ENCODE data around the gene RTTN.

The RTTN gene

DNA sequence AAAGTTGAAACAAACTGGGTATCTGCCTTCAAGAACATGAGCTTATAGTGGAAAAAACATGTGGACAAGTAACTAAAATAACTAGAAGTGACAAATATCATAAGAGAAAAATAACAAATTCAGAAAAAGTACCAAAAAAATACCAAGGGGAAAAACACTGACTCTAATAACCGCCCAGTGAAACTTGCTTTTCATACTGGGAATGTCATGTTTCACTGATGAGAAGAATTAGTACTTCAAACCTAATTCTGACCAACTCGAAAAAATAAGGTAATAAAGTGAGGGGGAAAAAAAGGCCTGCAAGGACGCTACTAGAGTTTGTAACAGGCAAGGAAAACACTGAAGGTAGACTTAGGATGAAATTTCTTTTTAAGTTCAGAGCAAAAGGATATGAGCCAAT, 83.6 kb downstream of the RTTN start:
- Histone ChIP-seq H3K4me3 (ENCODE audit: low read length, poor library complexity, severe bottlenecking) (no peak overlapping the region), H3K4me1 (ENCODE audit: insufficient read depth, low read length, poor library complexity, severe bottlenecking) (no peaks in the 10 kb centered on the region), H3F3A (ENCODE audit: low read depth) (no peaks in the 10 kb centered on the region), H3K27me3 (ENCODE audit: insufficient read depth, low read length, poor library complexity, severe bottlenecking) (no peaks in the 10 kb centered on the region), H3K9me2 (replicated peaks; ENCODE audit: low read depth, low read length) (no peaks in the 10 kb centered on the region), H3K9me3 (ENCODE audit: insufficient read depth, low read depth, low read length) (no peaks in the 10 kb centered on the region), H3K36me3 (ENCODE audit: insufficient read depth, low read length) (peaks cover 26% of the 10 kb centered on the region; the same call in 1 of the 2 replicates), H2AFZ (ENCODE audit: low read length) (no peak overlapping the region), H3K79me2 (ENCODE audit: insufficient read depth, low read length) (no peaks in the 10 kb centered on the region), H3K9ac (ENCODE audit: low read depth, low read length, poor library complexity, severe bottlenecking) (no peak overlapping the region), H4K20me1 (ENCODE audit: insufficient read depth, low read length, poor library complexity, severe bottlenecking) (no peaks in the 10 kb centered on the region), H3K4me2 (ENCODE audit: low read depth, low read length, poor library complexity, severe bottlenecking) (no peak overlapping the region)
- TF ChIP-seq, protein P1, sequence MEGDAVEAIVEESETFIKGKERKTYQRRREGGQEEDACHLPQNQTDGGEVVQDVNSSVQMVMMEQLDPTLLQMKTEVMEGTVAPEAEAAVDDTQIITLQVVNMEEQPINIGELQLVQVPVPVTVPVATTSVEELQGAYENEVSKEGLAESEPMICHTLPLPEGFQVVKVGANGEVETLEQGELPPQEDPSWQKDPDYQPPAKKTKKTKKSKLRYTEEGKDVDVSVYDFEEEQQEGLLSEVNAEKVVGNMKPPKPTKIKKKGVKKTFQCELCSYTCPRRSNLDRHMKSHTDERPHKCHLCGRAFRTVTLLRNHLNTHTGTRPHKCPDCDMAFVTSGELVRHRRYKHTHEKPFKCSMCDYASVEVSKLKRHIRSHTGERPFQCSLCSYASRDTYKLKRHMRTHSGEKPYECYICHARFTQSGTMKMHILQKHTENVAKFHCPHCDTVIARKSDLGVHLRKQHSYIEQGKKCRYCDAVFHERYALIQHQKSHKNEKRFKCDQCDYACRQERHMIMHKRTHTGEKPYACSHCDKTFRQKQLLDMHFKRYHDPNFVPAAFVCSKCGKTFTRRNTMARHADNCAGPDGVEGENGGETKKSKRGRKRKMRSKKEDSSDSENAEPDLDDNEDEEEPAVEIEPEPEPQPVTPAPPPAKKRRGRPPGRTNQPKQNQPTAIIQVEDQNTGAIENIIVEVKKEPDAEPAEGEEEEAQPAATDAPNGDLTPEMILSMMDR (conservative IDR thresholded peaks at IDR 0.05; ENCODE audit: low read length): no peak
- TF ChIP-seq EZH2phosphoT487 (IDR thresholded peaks at IDR 0.05; ENCODE audit: borderline replicate concordance): no peak

DNA sequence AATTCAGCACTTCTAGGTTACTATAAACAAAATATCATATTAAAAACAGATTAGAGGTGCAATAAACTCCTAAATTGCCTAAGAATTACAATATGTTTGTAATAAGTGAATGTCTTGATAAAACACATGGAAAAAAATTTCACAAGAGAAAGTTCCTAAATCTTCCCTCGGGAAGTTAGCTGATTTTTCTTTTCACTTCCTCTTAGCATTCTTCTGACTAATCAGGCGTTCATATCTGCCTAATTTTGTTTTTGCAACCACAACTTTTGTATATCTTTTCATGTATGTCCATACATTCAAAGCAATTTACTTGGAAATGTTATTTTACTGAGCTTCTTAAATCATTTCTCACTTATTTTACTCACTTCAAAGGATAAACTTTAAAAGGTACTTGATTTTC, 88.5 kb downstream of the RTTN start:
- no peak overlapping the region for H3K4me2 ChIP-seq (ENCODE audit: low read depth, low read length, poor library complexity, severe bottlenecking)
- H3K79me2 ChIP-seq (ENCODE audit: insufficient read depth, low read length): no peaks in the 10 kb centered on the region
- H3K4me1 ChIP-seq (ENCODE audit: insufficient read depth, low read length, poor library complexity, severe bottlenecking): no peaks in the 10 kb centered on the region
- H3K9me2 ChIP-seq (replicated peaks; ENCODE audit: low read depth, low read length): no peaks in the 10 kb centered on the region
- H3K4me3 ChIP-seq (ENCODE audit: low read length, poor library complexity, severe bottlenecking): no peak overlapping the region
- no peak overlapping the region for H3K9ac ChIP-seq (ENCODE audit: low read depth, low read length, poor library complexity, severe bottlenecking)
- no peak overlapping the region for H2AFZ ChIP-seq (ENCODE audit: low read length)
- no peaks in the 10 kb centered on the region for H3F3A ChIP-seq (ENCODE audit: low read depth)
- H3K27me3 ChIP-seq (ENCODE audit: insufficient read depth, low read length, poor library complexity, severe bottlenecking): no peaks in the 10 kb centered on the region
- TF ChIP-seq, protein P1 (conservative IDR thresholded peaks at IDR 0.05; ENCODE audit: low read length): no peak
- H3K9me3 ChIP-seq (ENCODE audit: insufficient read depth, low read depth, low read length): no peaks in the 10 kb centered on the region
- peaks cover 11% of the 10 kb centered on the region; the same call in 1 of the 2 replicates for H3K36me3 ChIP-seq (ENCODE audit: insufficient read depth, low read length)
- H4K20me1 ChIP-seq (ENCODE audit: insufficient read depth, low read length, poor library complexity, severe bottlenecking): no peaks in the 10 kb centered on the region

DNA sequence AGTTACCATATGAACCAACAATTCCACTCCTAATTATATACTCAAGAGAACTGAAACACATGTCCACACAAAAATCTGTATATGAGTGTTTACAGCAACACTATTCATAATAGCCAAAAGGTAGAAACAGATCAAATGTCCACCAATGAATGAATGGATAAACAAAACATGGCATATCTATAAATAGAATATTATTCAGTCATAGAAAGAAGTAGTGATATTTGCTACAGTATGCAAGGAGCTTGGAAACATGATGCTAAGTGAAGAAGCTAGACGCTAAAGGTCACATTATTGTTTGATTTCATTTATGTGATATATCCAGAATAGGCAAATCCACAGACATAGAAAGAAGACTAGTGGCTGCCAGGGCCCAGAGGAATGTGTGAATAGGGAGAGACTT, 92.0 kb downstream of the RTTN start:
- Histone ChIP-seq H2AFZ (ENCODE audit: low read length) (no peak overlapping the region), H3K4me3 (ENCODE audit: low read length, poor library complexity, severe bottlenecking) (no peak overlapping the region), H3K9me3 (ENCODE audit: insufficient read depth, low read depth, low read length) (no peaks in the 10 kb centered on the region), H3K9ac (ENCODE audit: low read depth, low read length, poor library complexity, severe bottlenecking) (no peak overlapping the region), H3K36me3 (ENCODE audit: insufficient read depth, low read length) (peaks cover 19% of the 10 kb centered on the region; the same call in 1 of the 2 replicates), H3F3A (ENCODE audit: low read depth) (no peaks in the 10 kb centered on the region), H3K79me2 (ENCODE audit: insufficient read depth, low read length) (no peaks in the 10 kb centered on the region), H4K20me1 (ENCODE audit: insufficient read depth, low read length, poor library complexity, severe bottlenecking) (no peaks in the 10 kb centered on the region), H3K27me3 (ENCODE audit: insufficient read depth, low read length, poor library complexity, severe bottlenecking) (no peaks in the 10 kb centered on the region), H3K4me2 (ENCODE audit: low read depth, low read length, poor library complexity, severe bottlenecking) (no peak overlapping the region), H3K4me1 (ENCODE audit: insufficient read depth, low read length, poor library complexity, severe bottlenecking) (no peaks in the 10 kb centered on the region), H3K9me2 (replicated peaks; ENCODE audit: low read depth, low read length) (no peaks in the 10 kb centered on the region)
- TF ChIP-seq, protein P1 (conservative IDR thresholded peaks at IDR 0.05; ENCODE audit: low read length): no peak
- TF ChIP-seq EZH2phosphoT487 (IDR thresholded peaks at IDR 0.05; ENCODE audit: borderline replicate concordance): no peak
